Ishikawa (cell line): ENCODE measurements around the gene ABCC1.

Experiments used
- CEBPB ChIP-seq: IDR thresholded peaks from 2 replicates; pipeline ENCODE4 v1.6.1; 2012
- CREB1 ChIP-seq: IDR thresholded peaks from 2 replicates; pipeline ENCODE4 v1.6.1; 2012; ENCODE audit warnings: low read depth
- EGR1 ChIP-seq: IDR thresholded peaks from 2 replicates; pipeline ENCODE4 v1.6.1; 2012
- EP300 ChIP-seq: IDR thresholded peaks from 2 replicates; pipeline ENCODE4 v1.6.1; 2012; ENCODE audit warnings: borderline replicate concordance
- FOXM1 ChIP-seq: IDR thresholded peaks from 2 replicates; pipeline ENCODE4 v1.6.1; 2012; ENCODE audit warnings: low read depth, borderline replicate concordance
- NFIC ChIP-seq: IDR thresholded peaks from 2 replicates; pipeline ENCODE4 v1.6.1; 2012
- RAD21 ChIP-seq: IDR thresholded peaks from 2 replicates; pipeline ENCODE4 v1.6.1; 2012; ENCODE audit warnings: low read depth
- TAF1 ChIP-seq: IDR thresholded peaks from 2 replicates; pipeline ENCODE4 v1.6.1; 2012; ENCODE audit warnings: low read depth, mild to moderate bottlenecking
- TCF12 ChIP-seq: IDR thresholded peaks from 2 replicates; pipeline ENCODE4 v1.6.1; 2012; ENCODE audit warnings: low read depth
- TEAD4 ChIP-seq: IDR thresholded peaks from 2 replicates; pipeline ENCODE4 v1.6.1; 2012
- YY1 ChIP-seq: IDR thresholded peaks from 2 replicates; pipeline ENCODE4 v1.6.1; 2012; ENCODE audit warnings: low read depth
- ZBTB7A ChIP-seq: IDR thresholded peaks from 2 replicates; pipeline ENCODE4 v1.6.1; 2012; ENCODE audit warnings: low read depth
- TF ChIP-seq, protein P1 (sequence below): IDR thresholded peaks from 2 replicates; pipeline ENCODE4 v1.6.1; 2012; ENCODE audit warnings: low read depth, mild to moderate bottlenecking
- TF ChIP-seq, protein P2 (sequence below): IDR thresholded peaks from 2 replicates; pipeline ENCODE4 v1.6.1; 2012
- TF ChIP-seq, protein P3 (sequence below): IDR thresholded peaks from 2 replicates; pipeline ENCODE4 v1.6.1; 2012

ABCC1 gene

DNA sequence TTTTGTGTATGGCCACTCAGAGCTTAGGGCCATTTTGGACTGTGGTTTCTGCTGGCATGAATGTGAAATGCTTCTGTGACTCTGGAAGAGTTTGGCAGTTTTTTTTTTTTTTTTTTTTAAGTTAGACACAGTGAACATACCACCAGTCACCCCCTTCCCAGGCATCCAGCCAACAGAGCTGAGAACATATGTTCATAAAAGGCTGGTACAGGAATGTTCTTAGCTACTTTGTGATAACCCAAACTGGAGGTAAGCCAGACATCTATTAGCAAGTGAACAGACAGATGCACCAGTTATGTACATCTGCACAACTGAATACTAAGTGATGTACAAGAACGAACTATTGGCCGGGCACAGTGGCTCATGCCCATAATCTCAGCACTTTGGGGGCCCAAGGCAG, 92.7 kb downstream of the ABCC1 start:
- TF ChIP-seq, protein P1, sequence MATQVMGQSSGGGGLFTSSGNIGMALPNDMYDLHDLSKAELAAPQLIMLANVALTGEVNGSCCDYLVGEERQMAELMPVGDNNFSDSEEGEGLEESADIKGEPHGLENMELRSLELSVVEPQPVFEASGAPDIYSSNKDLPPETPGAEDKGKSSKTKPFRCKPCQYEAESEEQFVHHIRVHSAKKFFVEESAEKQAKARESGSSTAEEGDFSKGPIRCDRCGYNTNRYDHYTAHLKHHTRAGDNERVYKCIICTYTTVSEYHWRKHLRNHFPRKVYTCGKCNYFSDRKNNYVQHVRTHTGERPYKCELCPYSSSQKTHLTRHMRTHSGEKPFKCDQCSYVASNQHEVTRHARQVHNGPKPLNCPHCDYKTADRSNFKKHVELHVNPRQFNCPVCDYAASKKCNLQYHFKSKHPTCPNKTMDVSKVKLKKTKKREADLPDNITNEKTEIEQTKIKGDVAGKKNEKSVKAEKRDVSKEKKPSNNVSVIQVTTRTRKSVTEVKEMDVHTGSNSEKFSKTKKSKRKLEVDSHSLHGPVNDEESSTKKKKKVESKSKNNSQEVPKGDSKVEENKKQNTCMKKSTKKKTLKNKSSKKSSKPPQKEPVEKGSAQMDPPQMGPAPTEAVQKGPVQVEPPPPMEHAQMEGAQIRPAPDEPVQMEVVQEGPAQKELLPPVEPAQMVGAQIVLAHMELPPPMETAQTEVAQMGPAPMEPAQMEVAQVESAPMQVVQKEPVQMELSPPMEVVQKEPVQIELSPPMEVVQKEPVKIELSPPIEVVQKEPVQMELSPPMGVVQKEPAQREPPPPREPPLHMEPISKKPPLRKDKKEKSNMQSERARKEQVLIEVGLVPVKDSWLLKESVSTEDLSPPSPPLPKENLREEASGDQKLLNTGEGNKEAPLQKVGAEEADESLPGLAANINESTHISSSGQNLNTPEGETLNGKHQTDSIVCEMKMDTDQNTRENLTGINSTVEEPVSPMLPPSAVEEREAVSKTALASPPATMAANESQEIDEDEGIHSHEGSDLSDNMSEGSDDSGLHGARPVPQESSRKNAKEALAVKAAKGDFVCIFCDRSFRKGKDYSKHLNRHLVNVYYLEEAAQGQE: no peak
- TF ChIP-seq YY1: no peak
- TF ChIP-seq FOXM1: no peak
- TF ChIP-seq NFIC: no peak
- TF ChIP-seq, protein P2, sequence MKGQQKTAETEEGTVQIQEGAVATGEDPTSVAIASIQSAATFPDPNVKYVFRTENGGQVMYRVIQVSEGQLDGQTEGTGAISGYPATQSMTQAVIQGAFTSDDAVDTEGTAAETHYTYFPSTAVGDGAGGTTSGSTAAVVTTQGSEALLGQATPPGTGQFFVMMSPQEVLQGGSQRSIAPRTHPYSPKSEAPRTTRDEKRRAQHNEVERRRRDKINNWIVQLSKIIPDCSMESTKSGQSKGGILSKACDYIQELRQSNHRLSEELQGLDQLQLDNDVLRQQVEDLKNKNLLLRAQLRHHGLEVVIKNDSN: no peak
- TF ChIP-seq, protein P3, sequence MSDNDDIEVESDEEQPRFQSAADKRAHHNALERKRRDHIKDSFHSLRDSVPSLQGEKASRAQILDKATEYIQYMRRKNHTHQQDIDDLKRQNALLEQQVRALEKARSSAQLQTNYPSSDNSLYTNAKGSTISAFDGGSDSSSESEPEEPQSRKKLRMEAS: no peak
- no peak for TF ChIP-seq EGR1
- no peak for TF ChIP-seq CREB1
- TF ChIP-seq TCF12: no peak

DNA sequence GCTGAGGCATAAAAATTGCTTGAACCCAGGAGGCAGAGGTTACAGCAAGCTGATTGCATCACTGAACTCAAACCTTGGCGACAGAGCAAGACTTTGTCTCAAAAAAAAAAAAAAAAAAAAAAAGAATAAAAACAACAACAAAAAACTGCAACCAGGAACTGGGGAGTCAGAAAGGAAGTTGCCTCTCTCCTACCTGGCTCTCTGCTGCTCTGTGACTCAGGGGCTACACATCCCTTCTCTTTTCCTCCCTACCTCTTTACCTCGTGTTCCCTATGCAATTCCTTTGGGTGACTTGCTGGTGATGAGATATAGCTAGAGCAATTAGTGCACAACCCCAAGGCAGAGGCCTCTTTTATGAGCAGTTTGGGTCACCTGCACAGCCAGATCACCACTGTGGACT, 95.9 kb downstream of the ABCC1 start:
- TF ChIP-seq EGR1: no peak
- TF ChIP-seq, protein P1: no peak
- no peak for TF ChIP-seq CREB1
- TF ChIP-seq, protein P2: no peak
- TF ChIP-seq EP300: no peak
- no peak for TF ChIP-seq TAF1
- no peak for TF ChIP-seq NFIC
- TF ChIP-seq, protein P3: no peak
- no peak for TF ChIP-seq RAD21
- TF ChIP-seq ZBTB7A: no peak
- TF ChIP-seq CEBPB: no peak
- TF ChIP-seq TCF12: no peak
- no peak for TF ChIP-seq TEAD4
- TF ChIP-seq YY1: no peak
- TF ChIP-seq FOXM1: no peak

DNA sequence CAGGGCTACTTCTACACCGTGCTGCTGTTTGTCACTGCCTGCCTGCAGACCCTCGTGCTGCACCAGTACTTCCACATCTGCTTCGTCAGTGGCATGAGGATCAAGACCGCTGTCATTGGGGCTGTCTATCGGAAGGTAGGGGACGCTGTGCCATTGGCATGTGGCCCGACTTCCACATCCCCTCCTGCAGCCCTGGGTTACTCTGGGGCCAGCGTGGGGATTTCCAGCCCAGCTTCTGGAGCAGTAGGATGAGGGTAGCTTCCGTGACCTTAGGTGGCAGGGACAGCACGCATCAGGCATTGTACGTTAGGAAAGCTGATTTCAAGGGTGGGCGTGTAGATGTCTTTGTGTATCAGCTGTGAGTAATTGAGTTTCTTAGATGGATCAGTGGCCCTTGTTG, 96.5 kb downstream of the ABCC1 start:
- no peak for TF ChIP-seq FOXM1
- TF ChIP-seq NFIC: peak; percentile 63
- no peak for TF ChIP-seq CEBPB
- no peak for TF ChIP-seq TEAD4
- TF ChIP-seq RAD21: peak; percentile 54; the same call in 1 of the 2 replicates
- TF ChIP-seq TCF12: no peak
- TF ChIP-seq, protein P1: no peak

DNA sequence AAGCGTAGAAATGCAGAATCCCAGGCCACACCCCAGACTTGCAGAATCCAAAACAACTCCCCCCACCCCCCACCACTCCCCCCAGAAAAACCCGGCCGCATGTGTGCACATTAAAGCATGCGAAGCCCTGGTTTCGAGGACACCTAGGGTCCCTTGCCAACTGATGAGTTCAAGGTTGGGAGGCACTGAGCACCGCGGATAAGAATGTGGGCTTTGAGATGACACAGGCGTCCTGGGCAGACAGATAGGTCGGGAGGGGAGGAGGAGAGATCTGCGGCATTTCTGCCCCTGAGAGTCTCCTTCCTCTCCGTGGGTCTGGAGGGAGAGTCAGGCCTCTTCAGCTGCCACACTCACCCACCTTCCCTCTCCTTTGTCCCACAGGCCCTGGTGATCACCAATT, 98.3 kb downstream of the ABCC1 start:
- TF ChIP-seq, protein P2: no peak
- no peak for TF ChIP-seq TCF12
- no peak for TF ChIP-seq FOXM1

DNA sequence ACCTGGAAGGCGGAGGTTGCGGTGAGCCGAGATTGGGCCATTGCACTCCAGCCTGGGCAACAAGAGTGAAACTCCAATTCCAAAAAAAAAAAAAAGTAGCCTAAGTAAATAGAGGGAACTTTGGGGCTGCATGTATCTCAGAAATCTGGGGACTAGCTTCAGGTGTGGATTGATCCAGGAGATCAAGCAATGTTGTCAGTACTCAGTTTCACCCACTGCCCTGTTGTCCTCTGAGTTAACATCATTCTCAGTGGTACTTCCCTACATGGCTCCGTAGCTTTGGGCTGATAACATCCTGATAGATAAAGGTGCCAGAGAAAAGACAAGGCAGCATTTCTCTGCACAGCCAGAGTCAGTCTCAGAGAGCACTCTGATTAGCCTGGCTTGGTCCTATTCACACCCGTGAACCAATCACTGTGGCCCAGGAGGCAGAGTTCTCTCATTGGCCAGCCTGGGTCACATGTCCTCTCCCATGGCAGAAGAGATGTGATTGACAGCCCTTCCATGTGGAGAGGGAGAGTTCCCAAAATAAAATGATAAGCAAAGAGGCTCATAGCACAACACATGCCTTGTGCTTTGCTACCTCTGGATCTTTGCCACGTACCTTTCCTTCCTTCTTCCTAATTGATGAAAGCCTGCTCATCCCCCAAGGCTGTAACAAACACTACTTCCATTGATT, 99.6 kb downstream of the ABCC1 start:
- no peak for TF ChIP-seq NFIC
- TF ChIP-seq, protein P2: peak; percentile 92
